Right renal pelvis (tissue), 4 donors: ENCODE data around the gene LAIR2. TPM values are rescaled to one million over a fixed set of nuclear protein-coding genes. Genes with fewer than 3 reads are reported as not detected.
"Not testable (repeated sequence)": the region's sequence is repeated elsewhere in the genome, so short reads cannot be mapped to it uniquely, and the experiment has no call there.

Experiments used
- DNase-seq, 4 donors: peaks; one replicate each; pipeline ENCODE4 v3.0.0-alpha.2; 2013; ENCODE audit warnings: low read depth in 4 of 4, low spot score in 3 of 4, missing footprints in 1 of 4
- polyA plus RNA-seq, 4 donors: library from polyadenylated mRNA; unstranded; fragments of 120-200 nt; gene quantifications; one replicate each; pipeline ENCODE4 v1.2.1, GENCODE V29; 2013; ENCODE audit not compliant: insufficient read length in 4 of 4

The LAIR2 gene
- polyA plus RNA-seq, 4 donors = 0.21 to 0.49 TPM; not detected in 2

DNA sequence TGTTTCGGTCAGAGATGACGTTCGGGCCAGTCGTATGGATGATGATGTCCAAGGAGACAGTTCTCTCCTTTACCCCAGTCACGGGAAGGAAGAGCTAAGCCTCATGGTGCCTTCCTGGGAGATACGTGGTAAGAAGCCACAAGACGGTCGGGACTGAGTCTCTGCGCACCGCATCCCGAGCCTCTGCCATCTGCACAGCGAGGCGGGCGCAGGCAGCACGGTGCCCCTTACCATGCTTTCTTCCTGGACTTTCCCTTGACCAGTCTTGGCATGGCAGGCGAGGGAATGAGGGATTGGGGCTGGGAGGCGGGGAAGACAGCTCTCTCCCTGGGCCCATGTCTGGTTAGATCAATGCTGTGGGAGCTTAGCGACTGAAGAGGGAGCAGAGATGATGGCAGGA lies 10.1 kb upstream of the LAIR2 start:
- no peak for DNase-seq

DNA sequence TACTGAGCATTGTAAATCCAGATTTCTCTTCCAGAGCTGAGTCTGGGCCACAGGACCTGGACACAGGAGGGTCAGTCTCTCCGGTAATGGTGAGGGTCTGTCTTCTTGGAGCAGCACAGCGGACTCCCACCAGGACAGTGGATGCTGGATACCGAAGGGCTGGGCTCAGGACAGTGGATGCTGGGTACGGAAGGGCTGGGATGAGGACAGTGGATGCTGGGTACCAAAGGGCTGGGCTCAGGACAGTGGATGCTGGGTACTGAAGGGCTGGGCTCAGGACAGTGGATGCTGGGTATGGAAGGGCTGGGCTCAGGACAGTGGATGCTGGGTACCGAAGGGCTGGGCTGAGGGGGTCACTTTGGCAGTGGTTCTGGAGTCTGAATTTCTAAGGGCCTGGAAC lies 9.6 kb upstream of the LAIR2 start:
- DNase-seq = not testable (repeated sequence)

DNA sequence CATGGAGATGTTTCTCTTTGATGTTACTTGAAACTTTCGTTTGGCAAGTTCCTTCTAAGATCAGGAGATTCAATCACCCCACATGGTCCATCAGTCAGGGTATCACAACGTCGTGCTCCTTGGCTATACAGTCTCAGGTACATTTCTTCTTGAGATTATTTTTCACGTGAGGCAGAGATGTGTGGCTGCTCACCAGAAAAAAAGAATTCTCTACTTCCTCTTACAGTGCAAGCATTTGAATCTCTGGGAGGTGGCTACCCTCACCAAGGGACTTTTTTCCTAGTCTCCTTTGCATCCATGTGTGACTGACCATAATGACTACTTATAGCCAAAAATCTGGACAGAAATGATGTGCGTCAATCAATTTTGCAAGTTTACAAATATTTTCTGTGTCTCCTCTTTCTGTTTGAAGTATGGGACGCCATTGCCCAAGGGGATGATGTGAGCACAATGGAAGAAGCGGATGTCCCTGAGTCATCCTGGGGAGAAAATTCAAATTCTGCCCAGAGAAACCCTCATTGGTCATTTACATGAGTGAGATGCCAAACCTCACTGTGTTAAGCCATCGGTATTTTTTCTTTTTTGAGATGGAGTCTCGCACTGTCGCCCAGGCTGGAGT lies 8.6 kb upstream of the LAIR2 start:
- DNase-seq = no peak

DNA sequence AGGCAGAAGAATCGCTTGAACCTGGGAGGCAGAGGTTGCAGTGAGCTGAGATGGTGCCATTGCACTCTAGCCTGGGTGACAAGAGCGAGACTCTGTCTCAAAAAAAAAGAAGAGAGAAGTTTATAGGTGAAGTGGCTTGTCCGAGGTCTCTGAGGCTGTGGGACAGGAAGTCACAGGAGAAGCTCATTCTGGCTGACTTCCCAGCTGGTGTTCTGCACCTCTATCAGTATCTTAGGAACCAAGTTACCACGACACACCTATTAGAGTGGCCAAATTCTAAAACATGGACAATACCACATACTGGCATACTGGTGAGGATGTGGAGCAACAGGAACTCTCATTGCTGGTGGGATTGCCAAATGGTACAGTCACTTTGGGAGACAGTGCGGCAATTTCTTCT lies 7.3 kb upstream of the LAIR2 start:
- not testable (repeated sequence) for DNase-seq

DNA sequence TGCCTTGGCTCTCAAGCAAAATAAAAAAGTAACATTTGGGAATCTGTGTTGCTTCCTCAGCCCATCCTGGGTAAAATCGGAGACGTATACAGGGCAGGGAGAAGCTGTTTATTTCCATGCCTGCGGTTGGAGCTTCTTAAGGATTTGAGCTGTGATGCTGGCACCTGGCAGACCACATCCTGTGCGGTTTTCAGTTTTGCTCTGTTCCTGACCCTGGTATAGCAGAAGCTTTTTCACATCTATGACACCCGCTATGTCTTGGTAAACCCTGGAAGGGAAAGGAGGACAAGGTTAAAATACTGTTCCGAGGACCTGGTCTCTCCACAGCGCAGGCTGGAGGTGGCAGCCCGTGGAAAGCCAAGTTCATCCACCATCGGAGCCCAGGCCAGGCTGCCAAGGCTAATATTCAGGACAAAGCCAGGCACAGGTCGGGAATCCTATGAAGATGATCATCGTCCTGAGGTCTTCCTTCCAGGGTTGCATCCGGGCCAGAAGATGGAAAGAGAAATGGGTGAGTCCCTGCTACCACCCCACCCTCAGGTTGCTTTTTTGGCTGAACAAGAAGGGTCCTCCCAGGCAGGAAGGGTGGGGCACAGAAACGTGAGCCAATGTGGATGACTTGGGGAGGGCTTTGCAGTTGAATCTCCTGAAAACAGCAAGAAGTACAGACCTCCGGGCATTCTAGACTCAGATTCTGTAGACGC lies 4.7 kb upstream of the LAIR2 start:
- not testable (repeated sequence) for DNase-seq

DNA sequence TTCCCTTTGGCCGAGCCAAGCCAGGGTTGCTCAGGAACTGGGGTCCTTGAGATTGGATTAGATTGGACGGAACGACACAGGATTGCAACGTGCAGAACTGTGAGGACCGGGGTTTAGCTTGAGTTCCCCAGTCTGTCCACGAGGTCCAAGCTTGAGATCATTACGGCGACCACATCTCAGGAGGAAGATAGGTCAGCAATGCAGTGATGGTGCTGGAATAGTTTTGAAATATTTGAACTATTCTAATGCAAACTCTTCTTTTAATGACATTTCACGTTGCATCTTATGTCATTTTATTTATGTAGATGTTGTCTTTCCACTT lies 4.2 kb upstream of the LAIR2 start:
- DNase-seq = not testable (repeated sequence)

DNA sequence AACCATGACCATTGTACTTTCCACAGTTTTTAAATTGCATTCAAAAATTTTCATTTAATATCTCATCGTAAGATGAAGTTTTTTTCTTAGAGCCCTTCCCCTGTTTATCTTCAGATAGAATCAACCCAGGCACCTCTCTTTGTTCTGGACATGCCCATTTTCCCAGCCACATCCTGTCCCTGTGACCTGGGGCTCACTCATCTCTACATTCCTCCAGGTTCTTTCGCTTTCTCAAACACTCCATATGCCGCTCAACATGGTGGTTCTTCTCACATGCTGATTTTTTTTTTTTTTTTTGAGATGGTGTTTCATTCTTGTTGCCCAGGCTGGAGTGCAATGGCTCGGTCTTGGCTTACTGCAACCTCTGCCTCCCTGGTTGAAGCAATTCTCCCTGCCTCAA lies 2.9 kb downstream of the LAIR2 start:
- not testable (repeated sequence) for DNase-seq

DNA sequence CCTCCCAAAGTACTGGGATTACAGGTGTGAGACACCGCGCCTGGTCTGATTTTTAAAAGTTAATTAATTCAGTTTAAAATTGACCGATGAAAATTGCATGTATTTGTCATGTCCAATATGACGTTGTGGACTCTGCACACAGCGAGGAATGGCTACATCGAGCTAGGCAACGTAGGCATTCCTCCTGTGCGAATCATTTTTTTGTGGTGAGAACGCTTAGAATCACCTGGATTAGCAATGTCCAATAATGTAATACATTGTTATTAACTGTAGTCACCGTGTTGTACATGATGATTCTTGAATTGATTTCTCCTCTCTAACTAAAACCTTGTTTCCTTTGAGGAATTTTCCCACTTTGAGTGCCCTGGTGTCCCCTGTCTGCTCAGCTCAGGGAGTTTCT lies 3.4 kb downstream of the LAIR2 start:
- no peak for DNase-seq

DNA sequence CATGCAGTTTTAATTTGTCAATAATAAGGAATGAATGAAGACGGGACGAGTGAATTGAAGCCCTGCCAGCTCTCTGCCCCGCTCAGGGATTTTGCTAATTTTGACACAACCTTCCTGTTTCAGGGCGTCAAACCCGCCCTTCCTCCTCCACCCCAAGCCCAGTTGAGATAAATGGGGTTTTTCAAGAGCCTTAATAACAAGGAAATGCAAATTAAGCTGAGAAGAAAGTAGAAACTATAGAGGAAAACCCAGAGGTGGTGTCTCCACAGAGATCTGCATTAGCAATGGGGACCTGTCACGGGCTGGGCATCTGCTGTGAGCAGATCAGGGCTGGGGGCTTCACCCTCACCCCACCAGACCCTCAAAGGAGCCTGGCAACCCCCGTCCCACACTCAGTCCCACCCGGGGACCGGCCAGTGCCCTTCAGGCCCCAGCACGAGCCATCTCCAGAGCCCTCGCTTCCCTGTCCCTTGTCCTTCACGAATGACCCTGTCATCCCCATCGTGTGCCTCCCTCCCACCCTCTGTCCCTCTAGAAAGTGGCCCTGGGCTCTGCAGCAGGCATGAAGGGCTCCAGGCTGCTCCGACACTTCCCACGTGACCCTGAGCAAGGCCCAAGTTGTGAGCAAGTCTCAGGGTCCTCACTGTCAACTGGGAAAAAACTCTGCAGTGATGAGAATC lies 4.5 kb downstream of the LAIR2 start:
- DNase-seq = not testable (repeated sequence)

DNA sequence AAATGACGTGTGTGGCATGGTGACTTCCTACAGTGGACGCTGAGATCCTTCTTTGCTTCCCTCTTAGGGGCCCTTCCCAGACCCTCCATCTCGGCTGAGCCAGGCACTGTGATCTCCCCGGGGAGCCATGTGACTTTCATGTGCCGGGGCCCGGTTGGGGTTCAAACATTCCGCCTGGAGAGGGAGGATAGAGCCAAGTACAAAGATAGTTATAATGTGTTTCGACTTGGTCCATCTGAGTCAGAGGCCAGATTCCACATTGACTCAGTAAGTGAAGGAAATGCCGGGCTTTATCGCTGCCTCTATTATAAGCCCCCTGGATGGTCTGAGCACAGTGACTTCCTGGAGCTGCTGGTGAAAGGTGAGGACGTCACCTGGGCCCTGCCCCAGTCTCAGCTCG lies 5.2 kb downstream of the LAIR2 start:
- DNase-seq = no peak

DNA sequence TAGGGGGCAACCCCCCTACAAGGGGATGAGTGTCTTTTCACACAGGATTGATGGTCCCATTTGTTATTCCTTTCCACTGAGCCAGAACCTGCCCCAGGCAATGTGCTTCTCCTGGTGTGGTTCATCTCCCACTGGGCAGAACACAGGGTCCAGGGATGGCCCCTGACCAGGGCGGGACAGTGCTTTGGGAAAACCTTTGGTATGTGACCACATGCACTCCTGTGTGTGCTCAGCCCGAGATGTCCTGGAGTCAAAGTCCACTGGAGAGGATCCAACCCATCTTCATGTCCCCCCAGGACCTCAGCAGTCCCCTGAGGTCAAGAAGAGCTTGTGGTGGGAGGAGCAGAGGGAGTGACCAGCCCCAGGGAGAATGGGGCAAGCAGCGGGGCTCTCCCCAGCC lies 5.9 kb downstream of the LAIR2 start:
- DNase-seq = not testable (repeated sequence)

DNA sequence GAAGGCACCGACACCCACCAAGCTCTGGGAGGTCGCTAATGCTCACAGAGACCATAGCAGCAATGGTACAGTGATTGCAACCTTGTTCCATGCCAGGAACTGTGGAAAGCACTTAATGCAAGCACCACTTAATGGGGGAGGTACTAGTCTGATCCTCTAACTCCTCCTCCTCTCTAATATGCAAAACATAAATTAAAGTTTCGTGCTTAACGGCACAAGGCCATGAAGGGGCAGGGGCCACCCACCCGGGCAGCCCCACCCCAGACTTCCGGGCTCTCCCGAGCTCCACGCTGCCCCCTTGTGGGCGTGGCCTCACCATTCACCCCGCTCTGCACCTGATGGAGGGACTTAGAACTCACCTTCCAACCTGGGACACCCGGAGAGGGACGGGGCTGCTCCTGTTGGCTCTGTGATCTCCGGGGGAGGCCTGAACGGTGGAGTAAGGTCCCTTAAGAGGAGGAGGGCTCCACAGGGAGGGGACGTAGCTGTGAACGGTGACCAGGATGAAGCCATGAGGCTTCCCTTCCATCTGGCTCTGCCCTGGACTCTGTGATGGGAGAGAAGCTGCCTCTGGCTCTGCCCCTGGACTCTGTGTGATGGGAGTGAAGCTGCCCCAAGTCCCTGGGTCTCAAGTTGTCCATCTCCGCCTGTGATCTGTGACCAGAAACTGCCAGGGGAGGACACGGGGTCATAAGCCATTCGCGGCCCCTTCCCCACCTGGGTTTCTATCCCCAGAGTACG lies 6.7 kb downstream of the LAIR2 start:
- not testable (repeated sequence) for DNase-seq

DNA sequence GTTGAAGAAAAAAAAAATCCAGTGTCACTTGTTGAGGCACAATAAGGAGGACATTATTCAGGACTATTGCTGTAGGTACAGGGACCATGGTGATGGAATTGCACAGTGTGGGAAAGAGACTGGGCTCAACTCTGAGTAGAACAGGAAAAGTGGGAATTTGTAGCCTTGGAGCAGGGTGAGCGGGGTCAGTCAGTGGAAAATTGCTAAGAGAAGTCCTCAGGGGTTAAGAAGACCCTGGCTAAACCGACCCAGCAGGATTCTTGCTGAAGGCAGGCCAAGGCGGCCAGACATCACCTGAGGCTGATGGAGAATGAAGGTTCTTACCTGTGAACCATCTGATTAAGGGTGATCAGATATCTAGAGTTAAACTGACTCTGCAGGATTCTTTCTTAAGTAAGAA lies 12.5 kb downstream of the LAIR2 start:
- DNase-seq = no peak

DNA sequence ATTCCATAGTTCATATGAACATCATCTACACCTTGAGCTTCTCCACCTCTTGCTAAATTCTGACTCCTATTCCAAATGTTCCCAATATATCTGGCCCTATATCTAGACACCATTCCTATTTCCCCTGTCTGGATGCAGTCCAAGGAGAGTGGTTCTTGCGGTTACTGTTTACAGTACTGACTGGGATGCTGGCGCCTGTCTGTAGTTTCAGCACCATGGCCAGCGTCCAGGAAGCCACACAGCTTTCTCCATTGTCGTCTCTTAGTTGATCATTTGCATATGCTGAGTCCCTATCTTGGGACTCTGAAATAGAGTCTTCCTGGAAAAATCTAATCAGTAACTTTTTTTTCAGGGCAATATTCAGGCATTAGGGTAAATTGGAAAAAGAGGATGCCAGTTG lies 14.9 kb downstream of the LAIR2 start:
- DNase-seq = peak; percentile 56 to 77 (median 62)

DNA sequence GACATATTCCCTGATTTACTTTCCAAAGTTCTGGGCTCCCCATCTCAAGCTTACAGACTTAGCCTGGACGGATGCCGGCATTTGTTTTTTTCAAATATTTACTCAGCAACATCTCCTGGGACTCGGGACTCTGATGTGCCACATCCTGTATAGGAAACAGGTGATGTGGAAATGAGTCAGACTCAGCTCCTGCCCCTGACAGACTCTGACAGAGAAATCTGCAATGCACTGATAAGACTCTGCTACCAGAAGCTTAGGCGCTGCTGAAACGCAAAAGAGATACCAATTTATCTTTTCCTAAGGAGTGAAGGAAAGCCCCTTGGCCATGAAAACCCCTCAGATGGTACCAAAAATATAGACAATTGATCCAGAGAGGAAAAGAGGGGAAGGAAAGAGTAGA lies 16.2 kb downstream of the LAIR2 start:
- DNase-seq = no peak

DNA sequence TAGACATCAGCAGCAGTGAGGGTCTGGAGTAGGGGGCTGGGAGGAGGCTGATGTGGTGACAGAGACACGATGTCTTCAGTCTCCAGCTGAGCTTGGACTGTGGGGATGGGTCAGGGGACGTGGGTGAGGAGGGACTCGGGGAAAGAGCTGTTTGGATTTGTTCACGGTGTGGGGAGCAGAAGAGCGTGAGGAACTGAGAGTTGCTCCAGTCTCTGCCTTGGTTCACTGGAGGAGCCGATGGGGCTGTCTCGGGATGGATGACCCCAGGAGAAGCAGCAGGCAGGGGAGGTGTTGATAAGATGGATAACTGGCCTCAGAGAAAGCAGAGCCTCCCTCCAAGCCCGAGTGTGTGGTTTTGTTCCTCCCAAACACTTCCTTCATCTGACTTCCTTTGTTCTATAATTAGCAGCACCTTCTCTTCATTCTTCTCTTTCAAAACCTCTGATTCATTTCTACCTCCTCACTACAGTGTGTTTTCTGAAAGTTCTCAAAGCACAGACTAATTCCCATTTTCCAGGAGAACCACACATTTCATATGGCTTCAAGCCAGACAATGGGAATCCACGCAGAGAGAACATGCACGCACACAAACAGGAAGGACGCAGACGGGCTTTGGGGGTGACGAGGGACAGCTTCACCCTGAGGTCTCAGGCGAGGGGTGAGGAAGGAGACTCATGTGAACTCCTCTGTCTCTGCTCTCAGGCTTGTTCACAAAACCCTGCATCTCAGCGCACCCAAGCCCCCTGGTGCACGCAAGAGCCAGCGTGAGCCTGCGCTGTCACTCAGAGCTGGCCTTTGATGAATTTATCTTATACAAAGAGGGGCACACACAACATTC lies 18.6 kb downstream of the LAIR2 start:
- no peak for DNase-seq

DNA sequence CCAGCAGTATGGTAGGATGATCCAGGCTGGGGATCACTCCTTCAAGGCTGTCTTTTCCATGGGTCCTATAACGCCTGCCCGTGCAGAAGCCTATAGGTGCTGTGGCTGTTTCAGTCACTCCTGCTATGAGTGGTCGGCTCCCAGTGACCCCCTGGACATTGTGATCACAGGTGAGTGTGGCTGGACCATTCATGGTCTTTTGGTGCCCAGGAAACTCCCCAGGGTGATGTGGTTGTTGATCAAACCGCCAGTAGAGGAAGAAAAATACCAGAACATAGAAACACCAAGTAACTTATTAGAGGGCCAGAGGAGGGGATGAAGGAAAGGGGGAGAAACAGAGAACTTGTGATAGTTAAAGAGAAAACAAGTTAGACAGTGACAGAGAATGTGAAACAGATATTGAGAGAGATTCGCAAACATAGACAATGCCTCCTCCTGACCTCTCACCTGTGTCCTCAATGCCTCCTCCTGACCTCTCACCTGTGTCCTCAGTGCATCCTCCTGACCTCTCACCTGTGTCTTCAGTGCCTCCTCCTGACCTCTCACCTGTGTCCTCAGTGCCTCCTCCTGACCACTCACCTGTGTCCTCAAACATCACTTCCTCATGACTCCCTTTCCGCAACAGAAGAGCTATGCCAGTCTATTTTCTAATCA lies 19.4 kb downstream of the LAIR2 start:
- no peak for DNase-seq

DNA sequence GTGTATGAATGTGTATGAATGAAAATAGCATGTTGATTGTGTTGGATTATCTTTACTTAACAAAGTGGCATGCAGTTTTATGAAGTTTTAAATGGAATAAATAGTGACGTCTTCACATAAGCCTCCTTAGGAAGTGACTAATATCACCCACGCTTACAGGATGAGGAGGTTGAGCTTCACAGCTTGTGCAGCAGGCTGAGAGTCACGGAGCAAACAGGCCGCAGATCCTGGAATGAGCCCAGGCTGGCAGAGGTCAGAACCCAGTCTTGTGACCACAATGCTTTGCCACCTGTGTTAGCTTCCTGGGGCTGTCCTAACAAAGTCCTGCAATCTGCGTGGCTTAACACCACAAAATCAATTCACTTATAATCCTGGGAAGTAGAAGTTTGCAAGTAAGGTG lies 20.8 kb downstream of the LAIR2 start:
- DNase-seq = no peak

DNA sequence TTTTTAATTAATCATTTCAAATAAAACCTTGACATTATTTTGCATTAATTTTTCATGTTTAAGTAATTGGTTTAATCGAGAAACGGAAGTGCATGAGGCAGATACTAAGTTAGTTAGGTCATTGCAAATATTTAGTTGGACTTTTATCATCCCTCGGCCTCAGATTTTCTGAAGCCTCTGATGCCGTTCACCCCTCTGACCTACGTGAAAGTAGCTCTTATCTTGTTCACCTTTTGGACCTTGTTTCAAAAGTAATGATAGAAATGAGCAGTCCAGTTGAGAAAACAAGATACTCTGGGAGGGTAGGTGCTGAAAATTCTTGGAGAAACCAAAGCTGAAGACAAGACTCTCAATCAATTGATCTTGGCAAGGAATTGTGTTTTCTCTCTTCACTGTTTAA lies 23.0 kb downstream of the LAIR2 start:
- no peak for DNase-seq

DNA sequence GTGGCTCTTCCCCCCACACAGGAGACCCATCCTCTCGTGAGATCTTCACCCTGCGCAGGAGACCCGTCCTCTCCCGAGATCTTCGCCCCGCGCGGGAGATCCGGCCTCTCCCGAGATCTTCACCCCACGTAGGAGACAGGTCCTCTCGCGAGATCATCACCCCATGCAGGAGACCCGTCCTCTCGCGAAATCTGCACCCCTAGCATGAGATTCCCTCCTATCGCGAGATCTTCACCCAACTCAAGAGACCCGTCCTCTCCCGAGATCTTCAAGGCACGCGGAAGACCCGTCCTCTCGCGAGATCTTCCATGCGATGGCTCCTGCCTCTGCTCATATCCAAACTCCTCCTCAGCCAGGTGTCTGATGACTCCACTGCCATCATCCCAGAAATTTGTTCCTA lies 24.3 kb downstream of the LAIR2 start:
- no peak for DNase-seq
